ENCODE measurements around the gene CASKIN1.

DNA sequence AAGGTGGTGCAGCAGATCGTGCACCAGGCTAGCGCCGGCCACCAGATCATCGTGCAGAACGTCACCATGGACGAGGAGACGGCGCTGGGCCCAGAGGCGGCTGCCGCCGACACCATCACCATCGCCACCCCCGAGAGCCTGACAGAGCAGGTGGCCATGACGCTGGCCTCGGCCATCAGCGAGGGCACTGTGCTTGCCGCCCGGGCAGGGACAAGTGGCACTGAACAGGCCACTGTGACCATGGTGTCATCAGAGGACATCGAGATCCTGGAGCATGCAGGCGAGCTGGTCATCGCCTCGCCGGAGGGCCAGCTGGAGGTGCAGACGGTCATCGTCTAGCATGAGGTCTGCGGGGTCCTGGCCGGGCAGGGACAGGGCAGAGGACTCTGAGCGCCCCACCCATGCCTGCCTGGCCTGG lies 38.8 kb upstream of the CASKIN1 start:
- TF ChIP-seq EZH2 (IDR thresholded peaks at IDR 0.05; ENCODE audit: low read length), result no peak
- TF ChIP-seq, protein P1, sequence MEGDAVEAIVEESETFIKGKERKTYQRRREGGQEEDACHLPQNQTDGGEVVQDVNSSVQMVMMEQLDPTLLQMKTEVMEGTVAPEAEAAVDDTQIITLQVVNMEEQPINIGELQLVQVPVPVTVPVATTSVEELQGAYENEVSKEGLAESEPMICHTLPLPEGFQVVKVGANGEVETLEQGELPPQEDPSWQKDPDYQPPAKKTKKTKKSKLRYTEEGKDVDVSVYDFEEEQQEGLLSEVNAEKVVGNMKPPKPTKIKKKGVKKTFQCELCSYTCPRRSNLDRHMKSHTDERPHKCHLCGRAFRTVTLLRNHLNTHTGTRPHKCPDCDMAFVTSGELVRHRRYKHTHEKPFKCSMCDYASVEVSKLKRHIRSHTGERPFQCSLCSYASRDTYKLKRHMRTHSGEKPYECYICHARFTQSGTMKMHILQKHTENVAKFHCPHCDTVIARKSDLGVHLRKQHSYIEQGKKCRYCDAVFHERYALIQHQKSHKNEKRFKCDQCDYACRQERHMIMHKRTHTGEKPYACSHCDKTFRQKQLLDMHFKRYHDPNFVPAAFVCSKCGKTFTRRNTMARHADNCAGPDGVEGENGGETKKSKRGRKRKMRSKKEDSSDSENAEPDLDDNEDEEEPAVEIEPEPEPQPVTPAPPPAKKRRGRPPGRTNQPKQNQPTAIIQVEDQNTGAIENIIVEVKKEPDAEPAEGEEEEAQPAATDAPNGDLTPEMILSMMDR (optimal IDR thresholded peaks at IDR 0.05 in 1 of 3, IDR thresholded peaks at IDR 0.05 in 1 of 3, conservative IDR thresholded peaks at IDR 0.05 in 1 of 3; ENCODE audit: extremely low read depth in 1 of 3, insufficient read depth in 2 of 3, low read length in 3 of 3), result no peak

All from keratinocyte (primary cell).